ENCODE data around the gene BEGAIN.

- no peak for TF ChIP-seq CTCF (IDR thresholded peaks at IDR 0.05)
- no peak for TF ChIP-seq POLR2A (IDR thresholded peaks at IDR 0.05)
These were observed 30.2 kb downstream of the BEGAIN start for GRCh38 chr14:100556936-100557505.

All from heart left ventricle (tissue), 13 donors.